ENCODE data around the gene VPS35L.

DNA sequence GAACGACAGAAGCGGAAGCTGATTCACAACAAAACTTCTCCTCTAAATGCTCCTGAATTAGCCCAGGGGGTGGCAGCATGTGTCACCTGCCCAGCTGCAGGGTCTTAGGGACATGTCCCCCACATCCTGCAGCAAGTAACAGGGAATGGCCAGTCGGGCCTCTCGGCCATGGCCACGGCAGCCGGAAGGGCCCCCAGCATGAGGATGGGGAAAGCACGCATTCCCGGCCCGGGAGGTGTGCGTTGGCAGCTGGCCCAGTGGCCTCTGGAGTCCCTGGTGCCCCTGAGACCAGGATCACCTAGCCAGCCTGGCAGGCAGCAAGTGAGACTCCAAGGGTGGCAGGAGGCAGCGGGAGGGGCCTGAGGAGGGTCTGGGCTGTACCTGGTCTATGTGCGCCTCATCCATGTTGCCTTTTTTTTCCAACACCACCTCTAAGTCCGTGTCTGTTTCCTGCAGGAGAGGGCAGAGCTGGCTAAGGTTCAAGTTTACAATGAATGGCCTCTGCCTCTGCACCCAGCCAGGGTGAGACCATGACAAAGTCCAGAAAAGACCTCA is 155.6 kb downstream of the VPS35L start:
- no peak for TF ChIP-seq GATA2 (IDR thresholded peaks at IDR 0.05; ENCODE audit: low read depth, low read length)
- TF ChIP-seq GATA3 (IDR thresholded peaks at IDR 0.05; ENCODE audit: low read depth, low read length) = no peak

Data from SH-SY5Y (cell line).